Duodenal mucosa (tissue), 2 donors: ENCODE measurements around the gene ZCCHC14.

Experiments used
- H3K27ac ChIP-seq: one replicate; pipeline ENCODE4 v1.7.0; 2013; ENCODE audit warnings: low read depth, low read length
- H3K27me3 ChIP-seq, 2 donors: one replicate each; pipeline ENCODE4 v1.7.0; 2013; ENCODE audit warnings: low read length in 2 of 2, control low read depth in 1 of 2; ENCODE audit not compliant: insufficient read depth in 2 of 2, control insufficient read depth in 1 of 2
- H3K36me3 ChIP-seq, 2 donors: one replicate each; pipeline ENCODE4 v1.7.0; 2013; ENCODE audit warnings: low read length in 2 of 2, control low read depth in 1 of 2; ENCODE audit not compliant: insufficient read depth in 2 of 2, control insufficient read depth in 1 of 2
- H3K4me1 ChIP-seq, 2 donors: one replicate each; pipeline ENCODE4 v1.7.0; 2013; ENCODE audit warnings: low read length in 2 of 2, control low read depth in 1 of 2; ENCODE audit not compliant: insufficient read depth in 2 of 2, control insufficient read depth in 1 of 2
- H3K4me3 ChIP-seq, 2 donors: one replicate each; pipeline ENCODE4 v1.7.0; 2013; ENCODE audit warnings: low read length in 2 of 2, low read depth in 1 of 2
- H3K9ac ChIP-seq, 2 donors: one replicate each; pipeline ENCODE4 v1.7.0; 2013; ENCODE audit warnings: low read length in 2 of 2, low read depth in 1 of 2
- H3K9me3 ChIP-seq, 2 donors: one replicate each; pipeline ENCODE4 v1.7.0; 2013; ENCODE audit warnings: low read length in 2 of 2, control low read depth in 1 of 2; ENCODE audit not compliant: control insufficient read depth in 1 of 2

Gene ZCCHC14

DNA sequence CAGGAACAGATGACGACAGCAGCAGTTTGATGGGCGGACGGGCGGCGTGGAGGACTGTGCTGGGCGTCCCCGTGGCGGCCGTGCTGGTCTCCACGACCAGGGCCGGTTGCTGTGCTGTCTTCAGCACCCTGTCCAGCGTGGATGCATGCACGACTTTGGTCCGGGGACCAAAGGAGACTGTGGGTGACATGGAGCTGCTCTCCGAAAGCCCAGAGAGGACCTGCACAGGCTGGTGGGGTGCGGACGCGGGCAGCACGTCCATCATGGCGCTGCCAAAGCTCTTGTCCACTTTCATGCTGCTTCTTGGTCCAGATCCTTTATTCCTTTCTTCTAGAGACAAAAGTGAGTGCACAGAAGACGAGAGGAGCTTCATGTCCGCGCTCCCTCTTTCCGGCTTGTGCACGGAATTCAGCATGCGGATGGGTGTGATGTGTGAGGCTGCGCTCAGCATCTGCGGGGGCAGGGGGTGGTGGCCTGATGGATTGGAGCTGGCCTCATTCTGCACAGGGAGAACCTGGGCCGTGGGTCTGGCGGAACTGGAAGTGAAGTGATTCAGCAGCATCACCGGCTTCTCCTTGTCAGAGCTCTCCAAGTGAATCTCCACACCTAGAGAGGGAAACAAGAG, 80.3 kb downstream of the ZCCHC14 start:
- Histone ChIP-seq H3K27ac (no peak overlapping the region), H3K9me3 (no peaks in the 10 kb centered on the region), H3K27me3 (no peaks in the 10 kb centered on the region), H3K4me3 (no peak overlapping the region), H3K9ac (no peak overlapping the region), H3K4me1 (peaks cover 4 to 9% of the 10 kb centered on the region in 2 donors), H3K36me3 (peaks cover 23 to 86% of the 10 kb centered on the region in 2 donors)

DNA sequence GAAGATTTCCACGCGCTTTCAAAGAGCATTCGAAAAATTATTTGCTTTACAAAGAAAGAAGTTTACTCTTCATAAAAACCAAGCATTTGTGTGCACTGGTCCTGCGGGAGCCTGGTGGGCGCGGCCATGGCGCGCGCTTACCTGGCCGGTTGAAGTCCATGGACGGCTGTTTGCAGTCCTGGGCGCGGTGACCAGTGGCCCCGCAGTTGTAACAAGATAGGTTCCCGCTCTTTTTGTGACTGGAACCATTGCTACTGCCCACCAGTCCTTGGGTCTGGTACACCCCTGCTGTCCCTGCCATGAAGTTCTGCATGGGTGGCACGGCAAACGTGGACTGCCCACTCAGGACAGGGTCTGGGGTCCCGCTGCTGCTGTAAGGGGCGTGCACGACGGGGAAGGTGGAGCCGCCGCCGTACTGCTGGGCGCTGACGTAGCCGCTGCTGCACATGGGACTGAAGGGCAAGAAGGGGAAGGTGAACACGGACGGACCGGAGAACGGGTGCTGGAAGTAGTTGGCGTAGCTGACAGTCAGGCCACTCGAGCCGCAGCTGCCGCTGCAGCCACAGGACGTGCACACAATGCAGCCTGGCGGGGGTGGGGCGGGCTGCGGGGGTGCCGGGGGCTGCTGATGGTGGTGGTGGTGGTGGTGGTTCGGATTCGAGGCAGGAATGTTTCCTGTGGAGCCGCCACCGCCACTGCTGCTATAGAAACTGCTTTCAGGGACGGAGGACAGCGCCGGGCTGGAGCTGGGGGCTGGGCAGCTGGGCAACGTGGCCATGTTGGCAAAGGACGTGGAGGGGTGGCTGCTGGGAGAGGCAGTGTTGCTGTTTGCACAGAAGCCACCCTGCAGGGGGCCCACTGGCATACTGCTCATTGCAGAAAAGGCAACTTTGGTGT, 81.2 kb downstream of the ZCCHC14 start:
- Histone ChIP-seq H3K27ac (no peak overlapping the region), H3K9me3 (no peaks in the 10 kb centered on the region), H3K36me3 (peaks cover 22 to 79% of the 10 kb centered on the region in 2 donors)

GRCh38 chr16:87410968-87411367, 81.9 kb downstream of the ZCCHC14 start:
- Histone ChIP-seq H3K4me1 (peaks cover 8 to 12% of the 10 kb centered on the region in 2 donors), H3K9me3 (no peaks in the 10 kb centered on the region), H3K27me3 (no peaks in the 10 kb centered on the region), H3K9ac (no peak overlapping the region), H3K36me3 (peaks cover 18 to 77% of the 10 kb centered on the region in 2 donors), H3K4me3 (no peak overlapping the region), H3K27ac (no peak overlapping the region)

More for the DNA sequence above, 81.2 kb downstream of the ZCCHC14 start:
- no peaks in the 10 kb centered on the region for H3K27me3 ChIP-seq
- no peak overlapping the region for H3K9ac ChIP-seq
- peaks cover 8 to 12% of the 10 kb centered on the region in 2 donors for H3K4me1 ChIP-seq
- no peak overlapping the region for H3K4me3 ChIP-seq

- no peaks in the 10 kb centered on the region for H3K27me3 ChIP-seq
- H3K4me3 ChIP-seq: no peak overlapping the region
- peaks cover 20 to 77% of the 10 kb centered on the region in 2 donors for H3K36me3 ChIP-seq
- H3K27ac ChIP-seq: no peak overlapping the region
- no peaks in the 10 kb centered on the region for H3K9me3 ChIP-seq
- no peak overlapping the region for H3K9ac ChIP-seq
- peaks cover 8 to 12% of the 10 kb centered on the region in 2 donors for H3K4me1 ChIP-seq
Measured at GRCh38 chr16:87410530-87410929, 82.3 kb downstream of the ZCCHC14 start.

DNA sequence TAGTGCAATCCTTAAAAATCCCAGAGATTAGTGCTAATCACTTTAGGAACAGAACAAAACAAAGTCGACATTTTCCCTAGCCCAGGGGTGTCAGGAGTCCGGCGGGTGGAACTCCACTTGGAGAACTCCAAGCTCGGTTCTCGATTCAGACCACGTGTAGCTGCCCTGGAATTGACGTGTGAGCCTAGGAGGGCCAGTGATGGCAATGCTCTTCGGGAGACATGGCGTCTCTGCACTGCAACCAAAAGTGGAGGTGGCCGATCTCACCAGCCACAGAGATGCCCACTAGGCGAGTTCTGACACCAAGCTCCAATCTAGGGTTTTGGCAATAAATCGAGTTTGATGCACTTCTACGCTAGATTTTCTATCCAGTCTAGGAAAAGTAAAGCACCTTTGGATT, 83.0 kb downstream of the ZCCHC14 start:
- H3K27me3 ChIP-seq: no peaks in the 10 kb centered on the region
- no peaks in the 10 kb centered on the region for H3K9me3 ChIP-seq
- H3K27ac ChIP-seq: no peak overlapping the region
- H3K36me3 ChIP-seq: peaks cover 23 to 80% of the 10 kb centered on the region in 2 donors
- H3K4me1 ChIP-seq: peaks cover 8 to 12% of the 10 kb centered on the region in 2 donors
- H3K4me3 ChIP-seq: no peak overlapping the region
- H3K9ac ChIP-seq: no peak overlapping the region

- H3K36me3 ChIP-seq: peaks cover 24 to 79% of the 10 kb centered on the region in 2 donors
Measured at GRCh38 chr16:87409153-87409552, 83.7 kb downstream of the ZCCHC14 start.

DNA sequence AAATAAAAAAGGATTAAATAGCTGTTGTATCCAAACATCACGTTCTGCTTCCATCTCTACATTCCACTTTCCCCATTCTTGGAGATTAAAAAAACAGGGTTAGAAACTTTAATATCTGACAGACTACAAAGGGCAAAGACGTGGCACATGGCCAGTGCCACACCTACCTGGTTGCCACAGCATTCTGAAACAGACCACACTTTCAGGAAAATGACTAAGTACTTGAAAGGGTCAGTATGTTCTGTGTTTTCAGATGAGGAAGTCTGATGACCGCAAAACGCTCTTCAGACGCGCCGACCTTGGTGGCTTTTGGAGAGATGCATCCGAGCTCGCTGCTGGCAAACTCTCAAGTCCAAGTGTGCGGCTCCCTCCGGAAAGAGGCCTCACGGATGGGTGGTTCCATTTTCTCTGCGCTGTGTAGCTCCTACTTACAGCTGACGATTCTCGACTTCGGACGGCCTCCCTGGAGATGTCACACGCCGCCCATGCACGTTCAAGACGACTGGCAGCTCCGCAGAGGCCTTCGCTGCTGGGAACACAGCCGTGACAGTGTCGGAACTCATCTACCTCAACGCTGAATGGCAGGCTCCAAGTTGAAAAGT, 85.2 kb downstream of the ZCCHC14 start:
- Histone ChIP-seq H3K36me3 (peaks cover 25 to 79% of the 10 kb centered on the region in 2 donors), H3K9me3 (no peaks in the 10 kb centered on the region), H3K27ac (no peak overlapping the region), H3K9ac (no peak overlapping the region), H3K27me3 (no peaks in the 10 kb centered on the region), H3K4me1 (peaks cover 8 to 12% of the 10 kb centered on the region in 2 donors), H3K4me3 (no peak overlapping the region)

More at GRCh38 chr16:87409153-87409552, 83.7 kb downstream of the ZCCHC14 start:
- Histone ChIP-seq H3K27me3 (no peaks in the 10 kb centered on the region), H3K27ac (no peak overlapping the region), H3K9me3 (no peaks in the 10 kb centered on the region), H3K9ac (no peak overlapping the region), H3K4me1 (peaks cover 8 to 12% of the 10 kb centered on the region in 2 donors), H3K4me3 (no peak overlapping the region)

DNA sequence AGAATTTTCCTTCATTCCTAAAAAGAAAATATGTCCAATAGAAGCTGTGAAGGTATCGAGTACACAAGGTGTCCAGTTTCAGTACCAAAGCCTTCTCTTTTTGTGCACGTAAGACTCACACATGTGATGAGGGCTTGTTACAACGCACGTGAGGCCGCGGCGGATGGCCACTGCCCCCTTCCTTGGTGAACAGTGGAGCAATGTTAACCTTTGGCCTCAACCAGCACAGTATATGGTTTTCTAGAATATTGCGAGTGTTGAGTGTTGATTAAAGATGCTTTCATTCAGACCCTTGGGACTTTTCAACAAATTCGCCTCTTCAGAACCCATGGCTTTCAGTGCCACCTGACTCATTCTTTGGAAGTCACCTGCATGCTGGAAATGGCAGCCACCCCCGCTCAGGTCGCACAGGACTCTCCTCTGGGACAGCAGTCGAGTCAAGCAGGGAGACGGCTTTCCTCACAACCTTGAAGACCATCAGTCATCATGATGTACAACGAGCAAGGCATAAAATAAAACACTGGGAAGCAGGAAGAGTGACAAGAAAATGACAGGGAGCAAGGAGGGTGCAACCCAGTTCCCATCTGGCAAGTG, 86.2 kb downstream of the ZCCHC14 start:
- Histone ChIP-seq H3K9ac (no peak overlapping the region), H3K4me1 (peaks cover 8 to 12% of the 10 kb centered on the region in 2 donors), H3K27me3 (no peaks in the 10 kb centered on the region), H3K9me3 (no peaks in the 10 kb centered on the region), H3K27ac (no peak overlapping the region), H3K4me3 (no peak overlapping the region), H3K36me3 (peaks cover 21 to 73% of the 10 kb centered on the region in 2 donors)

DNA sequence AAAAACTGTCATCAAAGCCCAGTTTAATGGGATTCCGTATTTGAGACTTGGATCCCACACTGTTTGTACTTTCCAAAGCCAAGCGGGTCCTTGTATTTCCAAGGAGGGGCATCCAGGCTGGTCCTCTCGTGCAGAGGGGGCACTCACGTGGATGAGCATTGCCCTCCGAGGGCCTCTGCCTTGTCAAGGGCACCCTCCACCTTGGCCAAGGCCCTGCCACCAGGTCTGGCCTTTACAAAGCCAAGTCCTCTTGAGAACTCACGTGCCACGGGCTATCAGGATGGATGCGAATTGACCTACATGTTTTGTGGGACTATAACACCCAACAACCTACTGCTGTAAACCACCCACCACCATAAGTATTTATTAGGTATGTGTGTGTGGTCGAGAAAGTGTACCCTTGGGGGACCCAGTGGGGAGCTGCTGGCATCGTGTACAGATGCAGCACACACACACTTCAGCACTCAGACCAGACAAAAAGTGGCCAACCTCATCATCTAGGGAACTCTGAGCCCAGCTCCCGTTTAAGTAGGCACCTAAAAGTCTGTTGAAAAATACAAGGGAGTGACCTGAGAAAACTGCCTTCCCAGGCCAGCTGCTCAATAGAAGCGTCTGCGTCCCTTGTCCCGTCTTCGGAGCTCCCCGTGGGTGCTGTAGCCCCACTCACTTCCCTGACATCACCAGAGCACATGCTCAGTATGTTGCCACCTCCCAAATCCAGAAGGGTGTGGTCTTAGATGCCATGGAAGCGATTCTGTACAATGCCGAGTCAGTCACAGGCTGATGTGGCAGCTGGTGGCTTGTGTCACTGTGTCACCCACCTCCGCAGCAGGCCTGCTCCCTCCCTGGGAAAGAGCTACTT, 87.8 kb downstream of the ZCCHC14 start:
- H3K27ac ChIP-seq: no peak overlapping the region
- H3K36me3 ChIP-seq: peaks cover 21 to 71% of the 10 kb centered on the region in 2 donors
- no peaks in the 10 kb centered on the region for H3K27me3 ChIP-seq
- no peak overlapping the region for H3K4me3 ChIP-seq
- no peaks in the 10 kb centered on the region for H3K9me3 ChIP-seq
- no peak overlapping the region for H3K9ac ChIP-seq
- H3K4me1 ChIP-seq: peaks cover 8% of the 10 kb centered on the region in 2 donors
